HFF-Myc (cell line): ENCODE data around the gene NR6A1.

Source experiments
- DNase-seq: peaks from one replicate; pipeline ENCODE4 v3.0.0-alpha.2; 2011; ENCODE audit warnings: low read depth; ENCODE audit errors: extremely low read depth
- H3K4me3 ChIP-seq: replicated peaks from 2 replicates; pipeline ENCODE4 v1.5.1; 2011; ENCODE audit warnings: low read depth, mild to moderate bottlenecking, control low read depth, low read length
- TF ChIP-seq, protein P1 (sequence below): IDR thresholded peaks from 2 replicates; pipeline ENCODE4 v1.5.1; 2012; ENCODE audit warnings: mild to moderate bottlenecking, low read depth, low read length, control low read depth; ENCODE audit errors: missing control alignments

The NR6A1 gene

DNA sequence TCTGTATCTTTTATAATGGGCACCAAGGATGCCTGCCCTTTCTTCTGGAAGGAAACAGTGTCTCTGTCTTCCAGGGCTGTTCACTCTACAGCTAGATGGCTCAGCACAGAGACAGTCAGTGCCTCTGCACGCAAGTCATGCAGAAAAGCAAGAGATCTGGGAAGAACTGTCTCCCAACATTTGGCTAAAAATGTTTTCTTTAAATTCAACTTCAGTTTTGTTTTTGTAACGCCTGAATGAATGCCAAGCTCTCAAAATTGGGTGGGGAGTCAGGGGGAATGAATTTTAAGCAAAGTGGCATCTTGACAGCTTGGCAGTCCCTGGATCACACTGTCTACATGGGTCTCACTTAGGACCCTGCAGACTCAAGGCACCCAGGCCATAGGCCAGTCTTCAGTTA lies 18.4 kb upstream of the NR6A1 start:
- DNase-seq: no peak
- TF ChIP-seq, protein P1, sequence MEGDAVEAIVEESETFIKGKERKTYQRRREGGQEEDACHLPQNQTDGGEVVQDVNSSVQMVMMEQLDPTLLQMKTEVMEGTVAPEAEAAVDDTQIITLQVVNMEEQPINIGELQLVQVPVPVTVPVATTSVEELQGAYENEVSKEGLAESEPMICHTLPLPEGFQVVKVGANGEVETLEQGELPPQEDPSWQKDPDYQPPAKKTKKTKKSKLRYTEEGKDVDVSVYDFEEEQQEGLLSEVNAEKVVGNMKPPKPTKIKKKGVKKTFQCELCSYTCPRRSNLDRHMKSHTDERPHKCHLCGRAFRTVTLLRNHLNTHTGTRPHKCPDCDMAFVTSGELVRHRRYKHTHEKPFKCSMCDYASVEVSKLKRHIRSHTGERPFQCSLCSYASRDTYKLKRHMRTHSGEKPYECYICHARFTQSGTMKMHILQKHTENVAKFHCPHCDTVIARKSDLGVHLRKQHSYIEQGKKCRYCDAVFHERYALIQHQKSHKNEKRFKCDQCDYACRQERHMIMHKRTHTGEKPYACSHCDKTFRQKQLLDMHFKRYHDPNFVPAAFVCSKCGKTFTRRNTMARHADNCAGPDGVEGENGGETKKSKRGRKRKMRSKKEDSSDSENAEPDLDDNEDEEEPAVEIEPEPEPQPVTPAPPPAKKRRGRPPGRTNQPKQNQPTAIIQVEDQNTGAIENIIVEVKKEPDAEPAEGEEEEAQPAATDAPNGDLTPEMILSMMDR: no peak

DNA sequence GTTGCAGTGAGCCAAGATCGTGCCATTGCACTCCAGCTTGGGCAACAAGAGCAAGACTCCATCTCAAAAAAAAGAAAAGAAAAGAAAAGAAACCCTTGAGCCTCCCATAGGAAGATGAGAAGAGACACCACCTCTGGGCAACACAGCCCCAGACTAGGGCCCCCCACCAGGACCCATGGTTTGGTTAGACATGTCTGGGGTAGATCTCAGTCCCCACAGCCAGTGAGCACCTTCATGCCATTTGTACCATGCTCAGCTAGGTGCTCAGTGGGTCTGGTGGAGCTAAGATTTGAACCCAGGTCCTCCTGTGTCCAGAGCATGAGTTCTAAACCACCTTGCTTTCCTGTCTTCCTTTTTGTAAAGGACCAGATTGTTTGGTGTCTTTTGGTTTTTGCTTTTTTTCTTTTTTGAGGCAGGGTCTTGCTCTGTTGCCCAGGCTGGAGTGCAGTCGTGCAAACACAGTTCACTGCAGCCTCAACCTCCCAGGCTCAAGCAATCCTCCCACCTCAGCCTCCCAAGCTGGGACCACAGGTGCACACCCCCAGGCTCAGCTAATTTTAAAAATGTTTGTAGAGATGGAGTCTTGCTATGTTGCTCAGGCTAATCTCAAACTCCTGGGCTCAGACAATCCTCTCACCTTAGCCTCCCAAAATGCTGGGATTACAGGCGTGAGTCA lies 17.6 kb upstream of the NR6A1 start:
- no peak for DNase-seq
- TF ChIP-seq, protein P1: no peak
- no peak overlapping the region for H3K4me3 ChIP-seq

More for the DNA sequence above, 18.4 kb upstream of the NR6A1 start:
- no peak overlapping the region for H3K4me3 ChIP-seq

DNA sequence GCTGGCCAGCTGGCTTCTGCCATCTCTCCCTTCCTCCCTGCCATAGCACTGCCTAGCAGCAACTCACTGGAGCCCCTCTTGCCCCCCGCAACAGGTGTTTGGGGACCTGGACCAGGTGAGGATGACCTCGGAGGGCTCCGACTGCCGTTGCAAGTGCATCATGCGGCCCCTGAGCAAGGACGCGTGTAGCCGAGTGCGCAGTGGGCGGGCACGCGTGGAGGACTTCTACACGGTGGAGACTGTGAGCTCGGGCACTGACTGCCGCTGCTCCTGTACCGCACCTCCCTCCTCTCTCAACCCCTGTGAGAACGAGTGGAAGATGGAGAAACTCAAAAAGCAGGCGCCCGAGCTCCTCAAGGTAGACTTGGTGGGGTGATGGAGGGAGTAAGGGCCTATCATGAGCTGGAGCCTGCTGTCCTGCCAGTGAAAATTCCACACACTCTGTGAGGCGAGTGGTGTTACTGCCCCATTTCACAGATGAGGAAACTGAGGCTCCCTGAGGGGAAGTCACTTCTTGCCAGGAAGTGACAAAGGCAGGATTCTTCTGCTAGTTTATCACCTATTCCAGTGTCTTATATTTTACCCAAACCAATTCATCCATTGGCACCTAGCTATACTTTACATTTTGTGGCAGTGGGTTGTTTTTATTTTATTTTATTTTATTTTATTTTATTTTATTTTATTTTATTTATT lies 15.9 kb upstream of the NR6A1 start:
- TF ChIP-seq, protein P1: no peak
- no peak for DNase-seq
- H3K4me3 ChIP-seq: no peak overlapping the region

DNA sequence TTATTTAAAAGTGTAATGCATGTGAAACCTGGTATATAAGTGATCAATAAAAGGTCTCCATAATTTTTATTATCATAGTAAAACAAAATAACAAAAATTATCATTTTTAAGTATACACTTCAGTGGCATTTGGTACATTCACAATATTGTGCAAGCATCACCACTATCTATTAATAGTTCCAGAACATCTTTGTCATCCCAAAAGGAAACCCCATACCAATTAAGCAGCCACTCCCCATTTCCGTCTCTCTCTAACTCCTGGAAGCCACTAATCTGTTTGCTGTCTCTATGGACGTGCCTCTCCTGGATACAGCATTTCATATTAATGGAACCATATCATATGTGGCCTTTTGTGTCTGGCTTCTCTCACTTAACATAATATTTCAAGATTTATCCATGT lies 13.4 kb upstream of the NR6A1 start:
- TF ChIP-seq, protein P1: no peak
- no peak overlapping the region for H3K4me3 ChIP-seq
- no peak for DNase-seq

DNA sequence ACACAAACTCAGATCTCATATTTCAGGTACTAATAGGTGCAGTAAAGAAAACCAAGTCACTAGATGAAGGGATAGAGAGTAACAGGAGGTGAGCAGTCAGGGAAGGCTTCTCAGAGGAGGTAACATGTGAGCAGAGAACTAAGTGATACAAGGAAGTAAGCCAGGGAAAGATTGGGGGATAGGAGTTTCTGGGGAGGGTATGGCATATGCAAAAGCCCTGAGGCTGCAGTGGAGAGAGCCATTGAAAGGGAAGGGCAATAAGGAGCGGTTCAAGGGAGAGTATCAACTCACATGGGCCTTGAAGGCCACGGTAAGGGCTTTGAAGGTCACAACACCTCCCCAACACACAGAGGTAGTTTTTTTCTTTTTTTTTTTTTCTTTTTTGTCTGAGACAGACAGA lies 12.7 kb upstream of the NR6A1 start:
- TF ChIP-seq, protein P1: no peak
- DNase-seq: no peak
- H3K4me3 ChIP-seq: no peak overlapping the region

DNA sequence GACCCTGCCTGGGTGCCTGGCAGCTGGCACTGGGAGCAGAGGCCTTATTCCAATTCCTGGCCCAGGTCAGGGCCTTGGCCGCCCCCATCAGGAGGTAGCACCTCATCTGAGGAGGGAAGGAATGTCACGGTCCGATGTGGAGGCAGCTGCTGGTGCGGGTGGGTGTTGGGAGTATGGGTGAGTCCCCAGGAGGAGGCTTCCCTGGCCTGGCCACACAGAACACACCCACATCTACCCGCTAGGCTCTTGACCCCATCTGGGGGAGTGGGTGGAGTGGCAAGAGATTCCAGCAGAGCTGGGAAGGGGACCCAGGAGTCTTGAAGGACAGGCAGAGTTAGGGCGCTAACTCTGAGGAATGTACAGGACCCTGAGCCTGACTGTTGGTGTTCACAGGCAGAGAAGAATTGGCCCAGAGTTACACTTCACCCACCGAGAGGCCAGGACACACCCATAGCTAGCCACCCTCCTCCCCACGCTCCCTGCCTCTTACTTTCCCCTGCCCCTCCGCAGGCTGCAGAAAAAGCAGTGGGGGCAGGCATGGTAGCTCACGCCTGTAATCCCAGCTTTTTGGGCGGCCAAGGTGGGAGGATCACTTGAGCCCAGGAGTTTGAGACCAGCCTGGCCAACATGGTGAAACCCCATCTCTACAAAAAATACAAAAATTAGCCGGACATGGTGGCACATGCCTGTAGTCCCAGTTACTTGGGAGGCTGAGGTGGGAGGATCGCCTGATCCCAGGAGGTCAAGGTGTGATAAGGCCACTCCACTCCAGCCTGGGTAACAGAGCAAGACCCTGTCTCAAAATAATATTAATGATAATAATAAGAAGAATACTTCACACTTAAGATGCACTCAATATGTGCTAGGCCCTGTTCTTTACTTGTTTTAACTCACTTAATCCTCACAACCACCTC lies 11.8 kb upstream of the NR6A1 start:
- DNase-seq: no peak
- no peak overlapping the region for H3K4me3 ChIP-seq
- TF ChIP-seq, protein P1: no peak
